ENCODE data around the gene PDZD4.

The PDZD4 gene

DNA sequence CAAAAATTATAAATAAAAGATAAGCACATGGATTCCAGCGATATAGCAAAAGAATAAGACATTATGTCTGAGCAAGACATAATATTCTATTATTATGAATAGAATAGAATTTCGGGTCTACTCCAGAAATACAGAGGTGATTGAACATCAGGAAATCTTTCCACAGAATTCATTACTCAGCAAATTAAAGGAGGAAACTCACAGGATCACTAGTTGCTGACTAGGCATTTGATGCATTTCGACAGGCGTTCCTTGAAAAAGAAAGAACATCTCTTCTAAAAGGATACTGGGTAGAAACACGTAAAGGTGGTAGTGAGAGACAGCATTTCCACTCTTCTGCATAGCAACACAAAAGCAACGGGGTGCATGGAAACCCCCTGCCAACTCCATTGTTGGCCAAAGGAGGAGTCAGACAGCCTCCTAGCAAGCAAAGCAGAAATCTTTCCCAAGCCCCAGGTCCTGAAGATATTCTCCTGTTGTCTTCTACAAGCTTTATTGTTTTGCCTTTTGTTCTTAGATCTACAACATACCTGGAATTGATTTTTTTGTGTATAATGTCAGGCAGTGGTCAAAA, 14.3 kb upstream of the PDZD4 start:
- H3K4me3 ChIP-seq (ENCODE audit: low read depth, low read length) = no peak overlapping the region
- H3K27me3 ChIP-seq (ENCODE audit: insufficient read depth, low read depth, severe bottlenecking) = peaks cover 6% of the 10 kb centered on the region
- H3K27ac ChIP-seq = no peak overlapping the region
- H3K36me3 ChIP-seq = no peaks in the 10 kb centered on the region
- TF ChIP-seq, protein P1, sequence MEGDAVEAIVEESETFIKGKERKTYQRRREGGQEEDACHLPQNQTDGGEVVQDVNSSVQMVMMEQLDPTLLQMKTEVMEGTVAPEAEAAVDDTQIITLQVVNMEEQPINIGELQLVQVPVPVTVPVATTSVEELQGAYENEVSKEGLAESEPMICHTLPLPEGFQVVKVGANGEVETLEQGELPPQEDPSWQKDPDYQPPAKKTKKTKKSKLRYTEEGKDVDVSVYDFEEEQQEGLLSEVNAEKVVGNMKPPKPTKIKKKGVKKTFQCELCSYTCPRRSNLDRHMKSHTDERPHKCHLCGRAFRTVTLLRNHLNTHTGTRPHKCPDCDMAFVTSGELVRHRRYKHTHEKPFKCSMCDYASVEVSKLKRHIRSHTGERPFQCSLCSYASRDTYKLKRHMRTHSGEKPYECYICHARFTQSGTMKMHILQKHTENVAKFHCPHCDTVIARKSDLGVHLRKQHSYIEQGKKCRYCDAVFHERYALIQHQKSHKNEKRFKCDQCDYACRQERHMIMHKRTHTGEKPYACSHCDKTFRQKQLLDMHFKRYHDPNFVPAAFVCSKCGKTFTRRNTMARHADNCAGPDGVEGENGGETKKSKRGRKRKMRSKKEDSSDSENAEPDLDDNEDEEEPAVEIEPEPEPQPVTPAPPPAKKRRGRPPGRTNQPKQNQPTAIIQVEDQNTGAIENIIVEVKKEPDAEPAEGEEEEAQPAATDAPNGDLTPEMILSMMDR (IDR thresholded peaks at IDR 0.05; ENCODE audit: low read depth, low read length) = no peak
- H3K9me3 ChIP-seq (ENCODE audit: severe bottlenecking) = no peaks in the 10 kb centered on the region
- DNase-seq = no peak

DNA sequence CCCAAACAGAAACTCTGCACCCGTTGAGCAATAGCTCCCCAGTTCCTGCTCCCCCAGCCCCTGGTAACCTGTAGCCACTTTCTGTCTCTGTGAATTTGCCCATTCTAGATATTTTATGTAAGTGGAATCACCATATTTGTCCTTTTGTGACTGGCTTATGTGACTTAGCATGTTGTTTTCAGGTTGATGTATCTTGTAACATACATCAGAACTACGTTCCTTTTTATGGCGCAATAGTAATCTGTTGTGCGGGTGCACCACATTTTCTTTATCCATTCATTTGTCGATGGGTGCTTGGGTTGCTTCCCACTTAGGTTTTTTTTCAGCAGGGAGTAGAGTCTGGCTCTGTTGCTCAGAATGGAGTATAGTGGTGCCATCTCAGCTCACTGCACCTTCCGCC, 6.6 kb upstream of the PDZD4 start:
- H3K27ac ChIP-seq = no peak overlapping the region
- no peak overlapping the region for H3K4me3 ChIP-seq (ENCODE audit: low read depth, low read length)
- peaks cover 7% of the 10 kb centered on the region for H3K9me3 ChIP-seq (ENCODE audit: severe bottlenecking)
- H3K27me3 ChIP-seq (ENCODE audit: insufficient read depth, low read depth, severe bottlenecking) = peaks cover 18% of the 10 kb centered on the region
- no peaks in the 10 kb centered on the region for H3K36me3 ChIP-seq
- no peak for DNase-seq
- TF ChIP-seq, protein P1 (IDR thresholded peaks at IDR 0.05; ENCODE audit: low read depth, low read length) = no peak

DNA sequence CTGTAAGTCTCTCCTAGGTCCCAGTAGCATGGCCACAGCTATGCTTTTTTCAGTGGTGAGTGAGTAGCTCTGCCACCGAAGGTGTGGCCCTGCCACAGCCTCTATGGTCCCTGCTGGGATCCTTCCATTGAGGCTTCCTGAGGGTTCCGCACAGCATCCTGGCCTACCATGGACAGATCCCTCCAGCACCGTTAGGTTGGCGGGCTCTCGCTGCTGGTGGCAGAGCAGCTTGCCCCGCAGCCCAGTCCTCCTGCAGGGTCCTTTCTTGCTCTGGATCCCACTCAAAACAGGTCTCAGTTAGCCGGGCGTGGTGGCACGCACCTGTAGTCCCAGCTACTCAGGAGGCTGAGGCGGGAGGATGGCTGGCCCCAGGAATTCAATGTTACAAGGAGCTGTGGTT, 2.4 kb upstream of the PDZD4 start:
- Histone ChIP-seq H3K9me3 (ENCODE audit: severe bottlenecking) (peaks cover 8% of the 10 kb centered on the region), H3K36me3 (no peaks in the 10 kb centered on the region; the same call in 1 of the 2 replicates), H3K27ac (no peak overlapping the region), H3K4me3 (ENCODE audit: low read depth, low read length) (no peak overlapping the region), H3K27me3 (ENCODE audit: insufficient read depth, low read depth, severe bottlenecking) (peaks cover 19% of the 10 kb centered on the region)
- no peak for DNase-seq
- TF ChIP-seq, protein P1 (IDR thresholded peaks at IDR 0.05; ENCODE audit: low read depth, low read length) = no peak

DNA sequence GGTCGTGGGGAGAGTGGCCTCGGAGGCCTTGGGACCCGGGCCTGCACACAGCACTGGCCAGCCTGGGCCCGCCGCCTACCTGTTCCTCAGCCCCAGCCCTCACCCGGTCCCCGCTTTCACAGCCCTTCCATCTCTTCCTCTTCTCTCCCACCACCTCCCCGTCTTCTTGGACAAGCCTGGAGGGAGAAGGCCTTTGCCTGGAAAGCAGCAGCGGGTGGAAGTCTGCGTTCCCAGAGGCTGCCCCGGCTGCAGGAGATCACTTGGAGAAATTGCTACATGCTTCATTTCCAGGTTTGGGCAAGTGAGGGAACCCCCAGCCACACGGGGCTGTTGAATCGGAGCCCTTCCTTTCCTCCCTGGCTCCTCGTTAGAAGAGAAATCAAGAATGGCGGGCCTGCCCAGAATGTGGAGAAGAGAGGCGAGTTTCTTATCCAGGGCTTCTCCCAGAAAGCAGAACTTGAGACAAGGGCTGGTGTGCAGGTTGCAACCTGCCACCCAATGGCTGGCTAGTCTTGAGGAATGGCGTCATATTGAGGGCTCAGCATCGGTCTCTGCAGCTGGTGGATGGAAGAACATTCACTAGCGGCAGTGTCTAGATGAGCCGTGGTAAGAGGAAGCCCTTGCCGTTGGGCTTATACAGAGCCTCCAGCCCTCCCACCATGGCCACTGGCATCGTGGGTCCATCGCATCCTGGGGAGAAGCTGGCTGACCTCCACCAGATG, 1.2 kb upstream of the PDZD4 start:
- peaks cover 19% of the 10 kb centered on the region for H3K27me3 ChIP-seq (ENCODE audit: insufficient read depth, low read depth, severe bottlenecking)

DNA sequence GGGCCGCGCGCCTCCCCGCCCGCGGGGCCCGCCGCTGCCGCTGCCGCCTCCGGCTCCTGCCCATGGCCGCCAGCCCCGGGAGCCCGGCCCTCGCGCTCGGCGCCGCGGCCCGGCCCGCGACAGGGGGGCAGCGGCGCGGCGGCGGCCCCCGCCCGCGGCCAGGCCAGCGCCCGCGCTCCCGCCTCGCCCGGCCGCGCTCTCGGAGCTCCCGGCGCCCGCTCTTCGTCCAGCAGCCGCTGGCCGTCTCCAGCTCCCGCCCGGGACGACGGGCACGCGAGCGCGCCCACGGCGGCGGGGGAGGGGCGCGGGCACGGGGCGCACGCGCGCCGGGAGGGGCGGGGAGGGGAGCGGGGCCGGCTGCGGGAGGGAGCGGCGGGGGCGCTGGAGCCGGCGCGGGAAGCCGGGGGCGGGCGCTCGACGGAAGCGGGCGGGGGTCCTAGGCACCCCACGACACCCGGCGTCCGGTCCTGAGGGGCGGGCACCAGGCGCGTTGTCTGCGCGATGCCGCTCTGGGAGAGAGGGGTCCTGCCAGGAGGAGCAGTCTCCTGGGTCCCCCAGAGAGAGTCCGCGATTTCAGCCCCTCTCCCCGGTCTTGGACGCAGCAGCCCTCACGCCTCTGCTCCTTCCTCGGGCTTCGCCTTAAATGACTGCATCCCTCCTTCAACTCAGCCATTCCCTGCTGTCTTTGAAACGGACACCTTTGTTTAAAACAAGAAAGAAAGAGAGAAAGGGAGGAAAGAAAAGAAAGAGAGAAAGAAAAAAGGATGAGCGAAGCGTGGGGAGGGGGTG, 490 bp upstream of the PDZD4 start:
- Histone ChIP-seq H3K36me3 (no peaks in the 10 kb centered on the region; the same call in 1 of the 2 replicates), H3K27ac (no peak overlapping the region), H3K27me3 (ENCODE audit: insufficient read depth, low read depth, severe bottlenecking) (peaks cover 16% of the 10 kb centered on the region), H3K4me3 (ENCODE audit: low read depth, low read length) (peak overlapping the region; percentile 29), H3K9me3 (ENCODE audit: severe bottlenecking) (peaks cover 8% of the 10 kb centered on the region)
- TF ChIP-seq, protein P1 (IDR thresholded peaks at IDR 0.05; ENCODE audit: low read depth, low read length) = no peak
- DNase-seq = no peak

More for the DNA sequence above, 1.2 kb upstream of the PDZD4 start:
- DNase-seq = no peak
- no peak overlapping the region for H3K27ac ChIP-seq
- H3K9me3 ChIP-seq (ENCODE audit: severe bottlenecking) = peaks cover 8% of the 10 kb centered on the region
- H3K36me3 ChIP-seq = no peaks in the 10 kb centered on the region; the same call in 1 of the 2 replicates
- TF ChIP-seq, protein P1 (IDR thresholded peaks at IDR 0.05; ENCODE audit: low read depth, low read length) = no peak
- H3K4me3 ChIP-seq (ENCODE audit: low read depth, low read length) = no peak overlapping the region
